IPS DF 4.7 (cell line): ENCODE measurements around the gene TSNAXIP1.

ENCODE experiments used
- DNase-seq: peaks from one replicate; pipeline ENCODE4 v3.0.0-alpha.2; 2013; ENCODE audit warnings: low spot score; ENCODE audit errors: extremely low read depth

The TSNAXIP1 gene, protein sequence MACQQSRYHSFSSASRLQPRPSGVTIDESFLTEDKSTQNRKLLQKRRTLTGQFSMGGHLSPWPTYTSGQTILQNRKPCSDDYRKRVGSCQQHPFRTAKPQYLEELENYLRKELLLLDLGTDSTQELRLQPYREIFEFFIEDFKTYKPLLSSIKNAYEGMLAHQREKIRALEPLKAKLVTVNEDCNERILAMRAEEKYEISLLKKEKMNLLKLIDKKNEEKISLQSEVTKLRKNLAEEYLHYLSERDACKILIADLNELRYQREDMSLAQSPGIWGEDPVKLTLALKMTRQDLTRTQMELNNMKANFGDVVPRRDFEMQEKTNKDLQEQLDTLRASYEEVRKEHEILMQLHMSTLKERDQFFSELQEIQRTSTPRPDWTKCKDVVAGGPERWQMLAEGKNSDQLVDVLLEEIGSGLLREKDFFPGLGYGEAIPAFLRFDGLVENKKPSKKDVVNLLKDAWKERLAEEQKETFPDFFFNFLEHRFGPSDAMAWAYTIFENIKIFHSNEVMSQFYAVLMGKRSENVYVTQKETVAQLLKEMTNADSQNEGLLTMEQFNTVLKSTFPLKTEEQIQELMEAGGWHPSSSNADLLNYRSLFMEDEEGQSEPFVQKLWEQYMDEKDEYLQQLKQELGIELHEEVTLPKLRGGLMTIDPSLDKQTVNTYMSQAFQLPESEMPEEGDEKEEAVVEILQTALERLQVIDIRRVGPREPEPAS

DNA sequence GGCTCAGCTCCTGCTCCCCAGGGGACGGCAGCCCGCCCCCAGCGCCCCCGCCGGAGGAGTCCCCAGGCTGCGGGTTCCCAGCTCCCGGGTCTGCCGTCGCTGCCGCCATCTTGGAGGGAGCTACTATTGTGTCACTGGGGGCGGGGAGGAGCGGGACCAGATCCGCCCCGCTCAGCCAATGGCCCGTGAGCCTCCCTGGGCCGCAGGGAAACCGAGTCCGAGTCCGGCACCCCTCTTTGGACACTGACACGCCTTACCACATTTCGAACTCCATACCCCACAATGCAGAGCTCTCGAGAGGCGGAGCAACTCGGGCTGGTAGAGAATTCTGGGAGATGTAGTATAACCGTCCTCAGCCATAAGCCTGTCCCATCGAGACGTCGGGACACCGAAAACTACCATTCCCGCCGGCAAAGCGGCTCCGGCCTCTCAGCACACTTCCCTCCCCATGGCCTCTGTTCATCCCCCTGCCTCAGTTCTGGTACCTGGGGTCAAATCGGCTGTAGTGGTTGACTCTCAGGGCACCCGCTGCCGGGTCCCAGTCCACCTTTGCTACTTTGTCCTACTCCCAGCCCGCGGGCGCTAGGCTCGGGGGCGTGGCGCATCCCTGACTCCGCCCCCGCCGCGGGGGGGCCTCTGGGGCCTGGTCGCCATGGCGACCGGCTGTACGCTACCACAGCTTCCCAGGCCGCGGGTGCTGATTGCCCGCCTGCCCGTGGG is at the start of gene TSNAXIP1, which contains the start of gene RANBP10:
Gene TSNAXIP1 (plus strand): TSS at position 462 of the 720 bp plus-strand sequence. CDS start 261 bp downstream, outside the sequence.
Gene RANBP10 (minus strand): TSS at position 133 of the 720 bp plus-strand sequence. CDS start 24 bp downstream, at position 109.
- peak; percentile 98 for DNase-seq

DNA sequence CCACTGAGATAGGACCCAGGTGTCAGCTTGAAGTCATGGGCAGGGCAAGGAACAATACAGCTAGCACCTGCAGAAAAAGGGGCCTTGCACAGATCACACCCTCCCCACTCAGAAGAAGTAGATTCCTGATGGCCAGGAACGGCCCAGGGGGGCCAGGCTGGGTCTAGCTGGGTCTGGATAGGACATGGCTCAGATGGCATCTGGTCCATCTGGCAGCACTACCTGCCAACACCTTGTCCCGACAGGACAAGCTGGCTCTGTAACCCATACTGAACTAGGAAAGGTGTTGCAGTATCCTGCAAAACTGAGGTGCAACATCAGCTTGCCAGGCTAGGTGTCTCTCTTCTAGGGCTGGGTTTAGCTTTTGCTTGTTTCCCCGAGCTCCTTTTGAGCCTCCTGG is 48.7 kb upstream of the TSNAXIP1 start:
- DNase-seq: no peak

DNA sequence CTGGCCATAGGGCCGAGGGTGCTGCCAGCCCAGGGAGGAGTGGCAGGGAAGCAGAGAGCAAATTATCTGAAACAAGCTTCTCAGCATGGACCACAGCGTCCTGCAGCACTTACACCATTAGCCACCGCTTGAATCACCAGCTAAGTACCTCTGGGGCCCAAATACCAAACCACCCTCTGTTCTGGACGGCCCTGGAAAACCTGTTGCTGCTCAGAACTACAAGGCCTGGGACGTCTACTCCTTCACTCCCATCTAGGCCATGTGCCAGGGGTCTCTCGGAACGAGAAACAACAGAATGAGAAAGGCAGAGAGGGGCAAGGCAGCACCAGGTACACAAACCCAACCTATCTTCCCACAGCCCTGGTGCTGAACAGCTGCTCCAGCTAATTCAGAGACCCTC is 47.7 kb upstream of the TSNAXIP1 start:
- no peak for DNase-seq

DNA sequence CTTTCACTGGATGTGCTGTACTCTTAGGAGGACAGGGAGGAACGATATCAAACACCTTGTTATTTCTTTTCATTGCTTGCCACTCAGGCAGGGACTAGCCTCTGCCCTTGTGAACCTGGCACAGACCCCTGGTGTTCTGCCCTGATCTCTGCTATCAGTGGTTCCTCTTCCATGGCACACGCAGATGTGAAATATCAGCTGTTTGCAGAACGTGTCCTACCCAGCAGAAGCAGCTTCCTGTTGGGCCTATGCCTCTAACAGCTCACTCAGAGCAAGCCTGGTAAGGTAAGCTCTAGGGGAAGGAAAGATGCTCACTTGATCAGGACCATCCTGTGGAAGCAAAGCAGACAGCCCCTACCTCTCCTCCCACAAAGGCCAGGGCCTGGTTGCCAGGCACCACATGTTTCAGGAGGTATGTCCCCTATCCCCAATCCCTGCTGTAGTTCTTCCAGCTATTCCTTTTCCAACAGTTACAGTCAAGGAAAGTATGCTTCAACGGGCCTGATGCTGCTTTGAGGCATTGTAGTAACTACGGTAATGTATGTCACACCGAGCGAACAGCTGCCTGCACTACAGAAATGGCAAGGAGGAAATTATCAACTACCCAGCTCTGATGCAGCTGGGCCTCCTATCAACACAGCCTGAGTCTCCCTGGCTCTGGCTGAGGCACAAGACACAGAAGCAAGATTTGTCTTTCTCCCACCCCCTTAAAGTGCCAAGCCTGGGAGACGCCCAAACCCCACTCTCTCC is 46.3 kb upstream of the TSNAXIP1 start:
- no peak for DNase-seq

DNA sequence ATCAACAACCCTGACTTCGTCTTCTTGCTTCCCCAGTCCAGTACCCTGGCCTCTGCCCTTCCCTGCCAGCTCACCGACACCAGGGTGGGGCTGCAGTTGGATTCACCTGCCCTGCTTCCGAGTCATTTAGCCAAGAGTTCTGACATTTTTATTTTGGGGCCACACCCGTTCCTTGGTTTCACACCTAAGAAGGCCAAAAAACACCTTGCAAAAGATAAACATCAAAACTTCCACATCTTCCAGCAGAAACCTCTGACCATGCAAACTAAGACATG is 45.8 kb upstream of the TSNAXIP1 start:
- DNase-seq: no peak

DNA sequence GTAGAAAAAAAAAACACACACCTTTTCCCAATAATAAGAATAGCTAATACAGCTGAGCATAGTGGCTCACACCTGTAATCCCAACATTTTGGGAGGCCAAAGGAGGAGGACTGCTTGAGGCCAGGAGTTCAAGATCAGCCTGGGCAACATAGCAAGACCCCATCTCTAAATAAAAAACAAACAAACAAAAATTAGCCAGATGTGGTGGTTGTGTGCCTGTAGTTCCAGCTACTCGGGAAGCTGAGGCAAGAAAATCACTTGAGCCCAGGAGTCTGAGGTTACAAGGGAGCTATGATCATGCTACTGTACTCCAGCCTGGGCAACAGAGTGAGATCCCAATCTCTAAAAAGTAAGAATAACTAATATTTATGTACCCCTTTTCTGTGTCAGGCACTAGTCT is 44.8 kb upstream of the TSNAXIP1 start:
- no peak for DNase-seq

DNA sequence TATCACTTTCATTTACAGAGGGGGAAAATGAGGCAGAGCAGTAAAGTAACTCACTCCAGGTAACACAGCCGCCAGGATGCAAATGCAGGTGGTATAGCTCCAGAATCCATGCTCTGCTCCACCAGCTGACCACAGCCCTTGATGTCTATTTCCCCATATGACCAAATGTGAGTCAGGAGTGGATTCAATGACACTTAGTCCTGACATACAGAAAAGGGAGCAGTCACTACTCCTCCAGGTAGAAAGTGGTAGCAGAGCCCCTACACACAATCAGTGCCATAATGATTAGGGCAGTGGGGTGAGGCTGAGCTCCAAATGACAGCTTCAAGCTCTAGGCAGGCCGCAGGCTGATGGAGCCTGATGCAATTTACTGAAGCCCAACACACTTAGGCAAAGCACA is 44.3 kb upstream of the TSNAXIP1 start:
- no peak for DNase-seq

DNA sequence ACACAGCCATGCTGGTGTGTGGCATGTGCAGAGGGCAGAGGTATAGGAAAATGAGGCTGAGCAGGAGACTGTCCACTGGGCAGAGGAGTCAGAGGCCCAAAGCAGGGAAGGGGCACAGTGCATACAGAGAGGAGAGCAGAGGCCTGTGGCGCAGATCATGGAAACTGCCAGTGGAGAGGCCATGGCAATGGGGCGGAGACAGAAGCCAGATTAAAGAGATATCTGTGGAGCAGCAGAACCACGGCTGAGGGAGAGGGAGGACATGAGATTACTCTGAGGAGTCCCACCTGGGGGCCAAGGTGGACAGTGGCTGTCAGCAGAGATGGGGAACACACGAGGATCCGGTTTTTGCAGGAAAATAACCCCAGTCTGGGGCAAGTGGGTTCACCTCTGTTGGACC is 43.6 kb upstream of the TSNAXIP1 start:
- no peak for DNase-seq

DNA sequence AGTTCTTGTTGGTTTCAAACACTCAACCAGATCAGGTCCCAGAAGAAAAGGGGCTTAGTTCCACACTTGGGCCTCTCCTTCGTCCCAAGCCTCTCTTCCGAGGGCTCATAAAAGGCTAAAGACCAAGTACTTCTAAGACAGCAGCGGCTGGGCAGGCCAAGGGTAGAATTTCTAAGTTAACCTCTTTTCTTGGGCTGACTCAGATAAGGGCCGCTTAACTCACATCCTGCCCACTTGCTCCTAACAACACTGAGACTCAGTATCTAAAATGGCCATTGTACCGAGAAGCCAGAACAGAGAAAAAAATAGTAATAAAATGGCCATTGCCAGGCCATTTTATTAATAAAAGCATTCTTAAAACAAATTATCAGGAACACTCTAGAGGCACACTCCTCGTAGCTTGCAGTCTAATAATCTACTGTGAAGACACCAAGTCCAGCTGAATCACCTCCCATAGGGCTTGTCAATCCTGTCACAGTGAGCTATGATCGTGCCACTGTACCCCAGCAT is 42.5 kb upstream of the TSNAXIP1 start:
- DNase-seq: no peak

DNA sequence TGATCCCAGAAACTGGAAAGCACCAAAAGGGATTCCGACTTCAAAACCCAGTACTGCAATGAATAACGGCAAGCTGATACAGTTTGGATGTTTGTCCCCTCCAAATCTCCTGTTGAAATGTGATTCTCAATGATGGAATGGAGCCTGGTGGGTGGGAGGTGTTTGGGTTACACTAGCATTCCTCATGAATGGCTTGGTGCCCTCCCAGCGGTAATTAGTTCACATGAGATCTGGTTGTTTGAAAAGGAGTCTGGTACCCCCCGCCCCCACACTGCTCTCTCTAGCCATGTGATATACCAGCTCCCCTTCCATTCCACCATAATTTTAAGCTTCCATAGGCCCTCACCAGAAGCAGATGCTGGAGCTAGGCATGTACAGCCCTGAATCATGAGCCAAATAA is 40.4 kb upstream of the TSNAXIP1 start:
- DNase-seq: no peak

DNA sequence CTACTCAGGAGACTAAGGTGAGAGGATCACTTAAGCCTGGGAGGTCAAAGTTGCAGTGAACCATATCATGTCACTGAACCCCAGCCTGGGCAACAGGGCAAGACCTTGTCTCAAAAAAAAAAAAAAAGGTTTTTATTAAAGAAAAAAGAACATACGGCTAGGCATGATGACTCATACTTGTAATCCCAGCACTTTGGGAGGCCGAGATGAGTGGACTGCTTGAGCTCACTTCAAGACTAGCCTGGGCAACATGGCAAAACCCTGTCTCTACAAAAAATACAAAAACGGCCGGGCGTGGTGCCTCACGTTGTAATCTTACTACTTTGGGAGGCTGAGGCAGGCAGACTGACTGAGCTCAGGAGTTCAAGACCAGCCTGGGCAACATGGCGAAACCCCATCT is 38.7 kb upstream of the TSNAXIP1 start:
- no peak for DNase-seq

DNA sequence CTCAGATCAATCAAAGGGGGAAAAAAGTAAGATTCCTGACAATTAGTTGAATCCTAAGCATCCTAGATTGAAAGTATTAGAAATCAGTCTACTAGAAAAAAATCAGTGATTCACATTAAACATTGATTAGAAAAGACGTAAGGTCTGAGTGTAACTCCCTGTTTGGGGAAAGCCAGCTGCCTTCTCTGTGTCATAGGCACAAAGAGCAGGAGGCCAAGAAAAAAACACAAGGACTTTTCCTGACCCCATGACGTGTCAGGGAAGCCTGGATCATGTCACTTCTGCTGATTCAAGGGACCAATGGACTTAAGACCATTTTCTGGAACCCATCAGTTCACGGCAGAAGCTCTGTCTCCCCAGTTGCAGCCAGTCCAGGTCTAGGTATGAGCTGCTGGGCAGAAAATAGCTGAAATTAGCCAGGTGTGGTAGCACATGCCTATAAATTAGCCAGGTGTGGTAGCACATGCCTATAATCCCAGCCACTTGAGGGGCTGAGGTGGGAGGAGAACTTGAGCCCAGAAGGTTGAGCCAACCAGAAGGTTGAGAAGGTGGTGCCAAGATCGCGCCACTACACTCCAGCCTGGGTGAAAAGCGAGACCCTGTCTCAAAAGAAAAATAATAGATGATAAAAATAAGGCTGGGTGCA is 36.2 kb upstream of the TSNAXIP1 start:
- no peak for DNase-seq

DNA sequence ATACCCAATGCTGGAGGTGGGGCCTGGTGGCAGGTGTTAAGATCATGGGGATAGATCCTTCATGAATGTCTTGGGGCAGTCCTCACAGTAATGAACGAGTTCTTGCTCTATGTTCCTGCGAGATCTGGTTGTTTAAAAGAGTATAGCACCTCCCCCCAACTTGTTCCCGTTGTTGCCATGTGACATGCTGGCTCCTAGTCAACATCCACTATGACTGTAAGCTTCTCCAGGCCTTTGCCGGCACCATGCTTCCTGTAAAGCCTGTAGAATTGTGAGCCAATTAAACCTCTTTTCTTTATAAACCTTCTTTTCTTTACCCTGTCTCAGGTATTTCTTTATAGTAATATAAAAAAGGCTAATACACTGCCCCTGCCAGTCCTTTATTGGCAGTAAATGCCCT is 33.6 kb upstream of the TSNAXIP1 start:
- no peak for DNase-seq

DNA sequence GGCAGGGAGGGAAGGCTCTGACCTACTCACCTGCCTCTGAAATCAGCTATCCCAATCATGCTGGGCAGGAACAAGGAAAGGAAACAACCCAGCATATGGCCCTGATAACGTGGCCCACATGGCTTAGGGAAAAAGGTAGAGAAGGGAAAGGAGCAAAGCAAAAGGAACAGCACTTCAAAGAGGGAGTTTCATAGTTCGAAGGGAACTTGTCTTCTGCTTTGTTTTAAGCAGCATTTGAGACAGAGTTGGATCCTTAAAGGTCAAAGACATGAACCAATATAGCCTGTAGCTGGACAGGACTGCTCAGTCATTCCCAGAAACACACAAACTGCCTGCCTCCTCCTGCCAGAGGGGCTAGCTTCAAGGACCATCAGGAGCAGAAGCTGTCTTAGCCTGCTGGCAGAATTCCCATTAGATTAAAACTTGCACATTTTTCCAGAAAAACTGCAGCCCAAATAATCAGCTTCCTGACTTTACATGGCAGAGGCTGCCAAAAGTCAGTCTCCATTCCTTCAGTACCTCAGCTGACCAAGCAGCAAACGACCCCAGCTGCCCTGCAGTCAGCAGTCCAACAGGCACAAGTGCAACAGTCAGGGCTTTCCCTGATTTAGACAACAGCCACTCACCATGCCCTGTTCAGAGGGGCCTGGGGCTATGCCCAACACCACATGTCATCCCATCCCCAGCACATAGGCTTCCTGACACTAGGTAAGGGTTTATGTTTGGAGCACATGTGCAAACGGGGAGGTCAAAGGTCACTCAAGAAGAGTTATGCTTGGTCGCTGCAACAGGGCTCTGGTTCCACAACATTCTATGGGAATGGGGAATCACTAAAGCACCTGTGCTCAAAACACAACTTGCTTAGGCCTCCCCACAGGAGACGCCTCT is 32.9 kb upstream of the TSNAXIP1 start:
- no peak for DNase-seq

DNA sequence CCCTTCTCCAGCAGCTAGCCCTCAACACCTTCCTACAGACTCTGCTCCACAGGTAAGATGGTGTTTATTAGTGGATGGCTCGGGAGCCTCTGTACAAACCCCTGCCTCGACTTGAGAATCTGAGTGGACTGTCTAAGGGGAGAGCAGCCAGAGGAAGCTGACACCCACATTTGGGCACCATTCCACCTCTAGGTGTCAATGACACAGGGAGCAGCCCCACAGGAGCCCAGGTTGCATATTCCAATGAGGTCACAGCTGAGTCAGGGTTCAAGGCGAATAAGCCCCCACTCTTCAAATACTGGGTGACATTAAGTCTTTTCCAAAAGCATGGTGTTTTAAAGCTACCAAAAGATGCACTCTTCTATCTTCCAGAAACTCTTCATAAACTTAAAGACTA is 32.2 kb upstream of the TSNAXIP1 start:
- DNase-seq: no peak

DNA sequence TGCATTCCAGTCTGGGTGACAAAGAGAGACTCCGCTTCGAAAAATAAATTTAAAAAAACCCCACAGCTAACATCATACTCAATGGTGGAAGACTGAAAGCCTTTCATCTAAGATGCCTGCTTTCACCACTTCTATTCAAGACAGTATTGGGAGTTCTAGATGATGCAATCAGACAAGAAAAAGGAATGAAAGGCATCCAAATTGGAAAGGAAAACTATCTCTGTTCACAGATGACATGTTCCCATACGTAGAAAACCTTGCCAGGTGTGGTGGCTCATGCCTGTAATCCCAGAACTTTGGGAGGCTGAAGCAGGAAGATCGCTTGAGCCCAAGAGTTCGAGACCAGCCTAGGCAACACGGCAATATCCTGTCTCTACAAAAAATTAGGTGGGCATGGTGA is 31.4 kb upstream of the TSNAXIP1 start:
- no peak for DNase-seq

DNA sequence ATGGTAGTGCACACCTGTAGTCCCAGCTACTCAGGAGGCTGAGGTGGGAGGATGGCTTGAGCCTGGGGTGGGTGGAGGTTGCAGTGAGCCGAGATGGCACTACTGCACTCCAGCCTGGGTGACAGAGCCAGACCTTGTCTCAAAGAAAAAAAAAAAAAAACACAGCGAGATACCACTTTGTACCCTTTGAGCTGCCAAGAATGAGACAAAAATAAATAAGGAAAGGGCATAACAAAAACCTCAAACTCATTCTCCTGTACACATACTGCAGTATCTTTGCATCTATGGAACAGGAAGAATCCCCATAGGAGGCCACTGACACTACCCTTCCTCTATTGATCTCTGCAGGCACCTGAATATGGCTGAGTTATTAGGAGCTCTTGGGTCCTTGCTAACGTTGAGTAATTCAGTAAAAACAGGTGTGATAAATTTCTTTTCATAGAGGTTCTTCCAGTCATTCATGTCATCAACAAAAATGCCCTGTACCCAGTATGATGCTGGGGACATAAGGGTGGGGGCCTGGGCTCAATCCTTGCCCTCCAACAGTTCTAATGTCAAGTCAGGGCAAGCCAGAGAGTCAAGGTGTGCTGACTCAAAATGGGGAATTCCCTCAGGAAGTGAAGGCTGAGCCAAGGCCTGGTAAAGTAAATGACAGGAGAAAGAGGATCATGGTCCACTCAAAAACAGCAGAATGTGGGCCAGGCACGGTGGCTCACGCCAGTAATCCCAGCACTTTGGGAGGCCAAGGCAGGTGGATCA is 27.3 kb upstream of the TSNAXIP1 start:
- DNase-seq: no peak

DNA sequence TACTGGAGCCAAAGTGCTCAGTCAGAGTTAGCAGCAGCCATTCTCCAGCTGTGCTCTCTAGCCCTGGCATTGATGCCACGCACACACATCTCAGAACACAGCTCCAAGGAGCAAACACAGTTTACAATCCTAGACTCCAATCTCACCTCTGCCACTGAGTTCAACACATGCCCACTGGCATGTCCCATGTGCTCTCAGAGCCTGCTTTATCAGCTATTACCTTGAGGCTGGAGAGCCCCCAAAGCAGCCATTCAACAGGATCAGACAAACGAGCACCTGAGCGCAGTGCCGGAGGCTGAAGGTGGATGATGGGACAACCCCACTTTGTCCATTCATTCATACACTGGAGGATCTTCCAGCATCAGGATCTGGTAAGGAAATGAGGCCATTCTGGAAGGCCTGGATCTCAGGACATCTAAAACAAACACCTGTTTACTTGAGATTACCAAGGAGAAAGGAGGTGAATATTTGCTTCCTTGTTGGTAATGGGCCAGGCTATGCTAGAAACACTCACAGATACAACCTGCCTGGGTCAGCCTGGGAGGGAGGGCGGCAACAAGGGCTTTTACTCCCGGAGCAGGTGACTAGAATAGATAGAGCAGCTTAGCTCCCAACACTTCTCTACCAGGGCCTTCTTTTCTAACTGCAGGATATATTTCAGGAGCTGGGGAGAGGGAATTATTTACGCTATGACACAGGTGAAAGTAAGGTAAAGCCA is 25.7 kb upstream of the TSNAXIP1 start:
- no peak for DNase-seq

DNA sequence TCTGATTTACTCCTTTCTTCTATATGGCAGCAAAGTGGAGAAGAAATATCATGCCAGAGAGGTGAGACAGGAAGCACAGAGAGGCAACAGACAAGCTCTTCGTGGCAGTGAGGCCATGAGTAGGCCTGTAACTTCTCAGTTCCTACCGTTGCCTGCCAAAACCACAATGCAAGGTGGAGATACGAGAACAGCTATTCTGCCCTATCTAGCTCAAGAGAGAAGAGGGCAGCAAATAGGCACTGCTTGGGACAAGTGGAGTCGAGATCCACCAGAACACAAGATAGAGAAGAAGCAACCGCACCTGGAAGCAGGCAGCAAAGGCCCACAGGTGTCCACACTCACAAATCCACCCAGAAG is 25.1 kb upstream of the TSNAXIP1 start:
- no peak for DNase-seq
